ENCODE results near the gene ECPAS. TPM values are rescaled to one million over a fixed set of nuclear protein-coding genes. Genes with fewer than 3 reads are reported as not detected.
"Not testable (repeated sequence)": the region's sequence is repeated elsewhere in the genome, so short reads cannot be mapped to it uniquely, and the experiment has no call there.

Gene ECPAS
- polyA plus RNA-seq, 1 donor from 2014 or later = 42.6 TPM

GRCh38 chr9:111514967-111515366, 30.8 kb upstream of the ECPAS start:
- no peak overlapping the region for H3K4me2 ChIP-seq (ENCODE audit: low read length)
- TF ChIP-seq SMC3 (conservative IDR thresholded peaks at IDR 0.05; ENCODE audit: poor library complexity) (no peak), TAF1 (IDR thresholded peaks at IDR 0.05; ENCODE audit: low read depth) (no peak), MXI1 (conservative IDR thresholded peaks at IDR 0.05; ENCODE audit: poor library complexity, severe bottlenecking) (no peak), POLR2AphosphoS5 (IDR thresholded peaks at IDR 0.05) (no peak), RAD21 (conservative IDR thresholded peaks at IDR 0.05) (no peak), REST (IDR thresholded peaks at IDR 0.05; ENCODE audit: borderline replicate concordance) (no peak), CTCF (IDR thresholded peaks at IDR 0.05; ENCODE audit: poor library complexity, severe bottlenecking) (no peak), EP300 (conservative IDR thresholded peaks at IDR 0.05; ENCODE audit: poor library complexity, severe bottlenecking) (no peak), EZH2 (IDR thresholded peaks at IDR 0.05; ENCODE audit: borderline replicate concordance, insufficient read depth, low read length, poor library complexity, severe bottlenecking) (no peak)
- H4K20me1 ChIP-seq (ENCODE audit: insufficient read depth) = no peaks in the 10 kb centered on the region
- H3K9me3 ChIP-seq (ENCODE audit: low read length) = no peaks in the 10 kb centered on the region
- no peak overlapping the region for H2AFZ ChIP-seq (ENCODE audit: low read depth, low read length)
- H3K9me2 ChIP-seq (ENCODE audit: insufficient read depth, low read length) = no peaks in the 10 kb centered on the region
- H3K27ac ChIP-seq (ENCODE audit: low read length) = no peak overlapping the region
- H3F3A ChIP-seq (ENCODE audit: insufficient read depth, low read length, poor library complexity, severe bottlenecking) = no peaks in the 10 kb centered on the region
- no peak overlapping the region for H3K9ac ChIP-seq (ENCODE audit: low read length)
- H3K36me3 ChIP-seq (ENCODE audit: insufficient read depth, low read length) = no peaks in the 10 kb centered on the region
- no peak overlapping the region for H3K4me3 ChIP-seq (ENCODE audit: low read length)
- H3K79me2 ChIP-seq (replicated peaks; ENCODE audit: insufficient read depth, low read length) = no peaks in the 10 kb centered on the region
- no peaks in the 10 kb centered on the region for H3K27me3 ChIP-seq (ENCODE audit: insufficient read depth, low read depth, low read length)

GRCh38 chr9:111511581-111511980, 27.4 kb upstream of the ECPAS start:
- H3K79me2 ChIP-seq (replicated peaks; ENCODE audit: insufficient read depth, low read length); H4K20me1 ChIP-seq (ENCODE audit: insufficient read depth); H3K9ac ChIP-seq (ENCODE audit: low read length); H2AFZ ChIP-seq (ENCODE audit: low read depth, low read length); H3K9me2 ChIP-seq (ENCODE audit: insufficient read depth, low read length); H3K9me3 ChIP-seq (ENCODE audit: low read length); H3K36me3 ChIP-seq (ENCODE audit: insufficient read depth, low read length); H3K27me3 ChIP-seq (ENCODE audit: insufficient read depth, low read depth, low read length); H3K4me3 ChIP-seq (ENCODE audit: low read length); H3K27ac ChIP-seq (ENCODE audit: low read length); H3F3A ChIP-seq (ENCODE audit: insufficient read depth, low read length, poor library complexity, severe bottlenecking); H3K4me2 ChIP-seq (ENCODE audit: low read length): not testable (repeated sequence)

GRCh38 chr9:111502506-111502905, 18.3 kb upstream of the ECPAS start:
- Histone ChIP-seq H3F3A (ENCODE audit: insufficient read depth, low read length, poor library complexity, severe bottlenecking) (no peaks in the 10 kb centered on the region), H3K27me3 (ENCODE audit: insufficient read depth, low read depth, low read length) (no peaks in the 10 kb centered on the region), H3K4me3 (ENCODE audit: low read length) (no peak overlapping the region), H3K9me3 (ENCODE audit: low read length) (no peaks in the 10 kb centered on the region), H2AFZ (ENCODE audit: low read depth, low read length) (no peak overlapping the region), H3K36me3 (ENCODE audit: insufficient read depth, low read length) (no peaks in the 10 kb centered on the region), H3K79me2 (replicated peaks; ENCODE audit: insufficient read depth, low read length) (no peaks in the 10 kb centered on the region), H4K20me1 (ENCODE audit: insufficient read depth) (no peaks in the 10 kb centered on the region), H3K9me2 (ENCODE audit: insufficient read depth, low read length) (no peaks in the 10 kb centered on the region), H3K27ac (ENCODE audit: low read length) (no peak overlapping the region), H3K4me2 (ENCODE audit: low read length) (no peak overlapping the region), H3K9ac (ENCODE audit: low read length) (no peak overlapping the region)
- TF ChIP-seq RAD21 (conservative IDR thresholded peaks at IDR 0.05) (no peak), REST (IDR thresholded peaks at IDR 0.05; ENCODE audit: borderline replicate concordance) (no peak), EP300 (conservative IDR thresholded peaks at IDR 0.05; ENCODE audit: poor library complexity, severe bottlenecking) (no peak), CTCF (IDR thresholded peaks at IDR 0.05; ENCODE audit: poor library complexity, severe bottlenecking) (no peak), MXI1 (conservative IDR thresholded peaks at IDR 0.05; ENCODE audit: poor library complexity, severe bottlenecking) (no peak), SMC3 (conservative IDR thresholded peaks at IDR 0.05; ENCODE audit: poor library complexity) (no peak)
